ENCODE results near the gene SKP1.
"Not testable (repeated sequence)": the region's sequence is repeated elsewhere in the genome, so short reads cannot be mapped to it uniquely, and the experiment has no call there.

- TF ChIP-seq CTCF (conservative IDR thresholded peaks at IDR 0.05 in 1 of 2, IDR thresholded peaks at IDR 0.05 in 1 of 2; ENCODE audit: extremely low read depth in 1 of 2, insufficient read depth in 1 of 2, low read depth in 1 of 2, low read length in 2 of 2); EZH2 (IDR thresholded peaks at IDR 0.05; ENCODE audit: borderline replicate concordance, low read length): not testable (repeated sequence)
Measured at GRCh38 chr5:134221690-134222089, 44.9 kb upstream of the SKP1 start.
